Erythroblast (primary cell): ENCODE results near the gene SDF2.

ENCODE experiments used
- GATA1 ChIP-seq: IDR thresholded peaks from 2 replicates; pipeline ENCODE4 v1.6.1; 2011; ENCODE audit warnings: low read depth, mild to moderate bottlenecking, control low read depth, low read length, moderate library complexity
- POLR2A ChIP-seq: IDR thresholded peaks from 2 replicates; pipeline ENCODE4 v1.6.1; 2011; ENCODE audit warnings: mild to moderate bottlenecking, low read length

GRCh38 chr17:28598799-28599310 is 62.9 kb downstream of the SDF2 start, which contains the start of gene SPAG5:
- TF ChIP-seq POLR2A (peak; percentile 99), GATA1 (no peak)
